GM19328 (cell line): ENCODE measurements around the gene OGFOD2.

ENCODE experiments used
- ATAC-seq: cut with Tn5 transposase; IDR thresholded peaks from one replicate; pipeline ENCODE4 v1.9.1; 2021; ENCODE audit warnings: mild to moderate bottlenecking, moderate library complexity; ENCODE audit not compliant: unreplicated experiment

Gene OGFOD2

GRCh38 chr12:123029550-123029949, 54.5 kb downstream of the OGFOD2 start:
- ATAC-seq: no peak
